Osteocyte (in vitro differentiated cells): ENCODE results near the gene GNAI1. TPM values are rescaled to one million over a fixed set of nuclear protein-coding genes. Genes with fewer than 3 reads are reported as not detected.
A peak's percentile ranks its signal among the peaks of the same experiment; 100 is the strongest.

Source experiments
- DNase-seq: peaks from one replicate; pipeline ENCODE4 v3.0.0; 2021; ENCODE audit warnings: mixed read lengths; ENCODE audit not compliant: unreplicated experiment; ENCODE audit errors: extremely low spot score
- H3K27ac Mint-ChIP-seq: one replicate; pipeline ENCODE4 v1.8.0; 2021; ENCODE audit warnings: mild to moderate bottlenecking, mixed read lengths; ENCODE audit not compliant: unreplicated experiment
- H3K27me3 Mint-ChIP-seq: one replicate; pipeline ENCODE4 v1.8.0; 2021; ENCODE audit warnings: mixed read lengths; ENCODE audit not compliant: unreplicated experiment
- H3K36me3 Mint-ChIP-seq: one replicate; pipeline ENCODE4 v1.8.0; 2021; ENCODE audit warnings: mixed read lengths; ENCODE audit not compliant: unreplicated experiment
- H3K4me1 Mint-ChIP-seq: one replicate; pipeline ENCODE4 v1.8.0; 2021; ENCODE audit warnings: mixed read lengths; ENCODE audit not compliant: unreplicated experiment
- H3K4me3 Mint-ChIP-seq: one replicate; pipeline ENCODE4 v1.8.0; 2021; ENCODE audit warnings: mild to moderate bottlenecking, moderate library complexity, mixed read lengths; ENCODE audit not compliant: unreplicated experiment
- H3K9me3 Mint-ChIP-seq: one replicate; pipeline ENCODE4 v1.8.0; 2021; ENCODE audit warnings: mixed read lengths; ENCODE audit not compliant: unreplicated experiment
- CTCF ChIP-seq: fragments of 200-600 bp; sonication (generic); IDR thresholded peaks from 2 replicates; pipeline ENCODE4 v1.5.0; 2021; ENCODE audit warnings: antibody characterized with exemption, mild to moderate bottlenecking, moderate library complexity
- total RNA-seq: library from RNA; stranded (reverse); gene quantifications from 2 replicates; pipeline ENCODE4 v1.2.1, GENCODE V29; 2021

GNAI1 gene
- total RNA-seq, 1 donor from 2014 or later: 44.4 TPM

- H3K9me3 Mint-ChIP-seq: peaks cover 9% of the 10 kb centered on the region
- H3K4me3 Mint-ChIP-seq: no peak overlapping the region
- H3K27me3 Mint-ChIP-seq: no peaks in the 10 kb centered on the region
- peaks cover 2% of the 10 kb centered on the region for H3K36me3 Mint-ChIP-seq
- TF ChIP-seq CTCF: no peak
- H3K27ac Mint-ChIP-seq: no peak overlapping the region
- DNase-seq: no peak
- H3K4me1 Mint-ChIP-seq: peaks cover 5% of the 10 kb centered on the region
Measured at GRCh38 chr7:80105701-80106408, 28.8 kb upstream of the GNAI1 start.

GRCh38 chr7:80106498-80107113 lies 28.0 kb upstream of the GNAI1 start:
- H3K36me3 Mint-ChIP-seq: peaks cover under 1% of the 10 kb centered on the region
- H3K4me3 Mint-ChIP-seq: no peak overlapping the region
- no peak for DNase-seq
- peaks cover 5% of the 10 kb centered on the region for H3K4me1 Mint-ChIP-seq
- H3K27ac Mint-ChIP-seq: peak overlapping the region; percentile 42
- no peaks in the 10 kb centered on the region for H3K27me3 Mint-ChIP-seq
- peaks cover 6% of the 10 kb centered on the region for H3K9me3 Mint-ChIP-seq
- no peak for TF ChIP-seq CTCF

DNA sequence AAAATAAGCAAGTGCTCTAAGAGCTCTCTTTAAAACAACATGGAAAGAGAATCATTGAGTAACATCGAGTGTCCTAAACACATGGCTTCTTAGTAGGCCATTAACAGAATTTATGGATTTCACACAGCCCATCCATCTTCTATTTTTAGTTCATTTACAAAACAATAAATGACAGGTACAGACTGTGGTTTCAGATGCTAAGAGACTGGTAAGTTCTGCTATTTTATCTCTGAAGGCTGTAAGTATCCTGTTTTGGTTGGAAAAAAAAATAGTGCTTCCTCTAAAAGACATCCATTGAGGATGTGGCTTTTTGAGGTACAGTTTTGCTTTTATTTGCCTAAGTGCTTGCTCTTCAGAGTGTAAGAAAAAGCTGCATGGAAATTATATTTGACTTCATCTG lies 27.4 kb upstream of the GNAI1 start:
- peaks cover 5% of the 10 kb centered on the region for H3K4me1 Mint-ChIP-seq

DNA sequence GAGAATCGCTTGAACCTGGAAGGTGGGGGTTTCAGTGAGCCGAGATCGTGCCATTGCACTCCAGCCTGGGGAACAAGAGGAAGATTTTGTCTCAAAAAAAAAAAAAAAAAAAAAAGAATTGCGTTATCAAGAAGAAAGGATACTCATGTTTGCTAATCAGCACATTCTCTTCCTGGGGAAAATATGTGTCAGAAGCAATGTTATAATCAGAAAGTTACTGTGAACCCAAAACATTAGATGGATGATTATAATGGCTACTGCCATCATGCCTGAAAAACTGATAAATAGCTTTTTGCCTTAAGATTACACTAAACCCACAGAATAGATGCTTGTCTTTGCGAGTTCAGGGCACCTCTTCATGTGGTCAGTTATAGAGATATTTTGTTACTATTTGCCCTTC lies 24.3 kb upstream of the GNAI1 start:
- Mint-ChIP-seq H3K27ac (no peak overlapping the region), H3K9me3 (no peaks in the 10 kb centered on the region), H3K27me3 (no peaks in the 10 kb centered on the region), H3K36me3 (no peaks in the 10 kb centered on the region), H3K4me1 (peaks cover 5% of the 10 kb centered on the region), H3K4me3 (no peak overlapping the region)
- no peak for TF ChIP-seq CTCF
- no peak for DNase-seq

More for the DNA sequence above, 27.4 kb upstream of the GNAI1 start:
- H3K36me3 Mint-ChIP-seq: no peaks in the 10 kb centered on the region
- no peak for TF ChIP-seq CTCF
- no peaks in the 10 kb centered on the region for H3K27me3 Mint-ChIP-seq
- no peak for DNase-seq
- peaks cover 5% of the 10 kb centered on the region for H3K9me3 Mint-ChIP-seq
- no peak overlapping the region for H3K27ac Mint-ChIP-seq
- no peak overlapping the region for H3K4me3 Mint-ChIP-seq

DNA sequence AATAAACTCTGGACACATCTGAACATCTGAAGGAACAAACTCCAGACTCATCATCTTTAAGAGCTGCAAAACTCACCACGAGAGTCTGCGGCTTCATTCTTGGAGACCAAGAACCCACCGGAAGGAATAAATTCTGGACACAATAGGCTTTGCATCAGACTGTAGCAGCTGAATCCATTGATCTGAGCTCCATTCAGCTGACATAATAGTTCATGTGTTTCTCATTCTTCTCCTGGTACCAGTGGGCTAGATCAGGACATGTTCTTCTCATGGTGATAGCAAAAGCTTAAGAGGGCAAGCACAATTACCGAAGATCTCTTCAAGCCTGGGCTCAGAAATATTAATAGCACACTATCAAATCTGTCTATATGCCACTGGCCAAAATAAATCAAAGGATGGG lies 20.5 kb upstream of the GNAI1 start:
- H3K9me3 Mint-ChIP-seq: no peaks in the 10 kb centered on the region
- no peaks in the 10 kb centered on the region for H3K4me1 Mint-ChIP-seq
- TF ChIP-seq CTCF: no peak

More for the DNA sequence above, 20.5 kb upstream of the GNAI1 start:
- Mint-ChIP-seq H3K27me3 (peaks cover 3% of the 10 kb centered on the region), H3K27ac (no peak overlapping the region), H3K36me3 (no peaks in the 10 kb centered on the region), H3K4me3 (no peak overlapping the region)
- no peak for DNase-seq
